GM18499 (cell line): ENCODE results near the gene PPFIBP2.
"Not testable (repeated sequence)": the region's sequence is repeated elsewhere in the genome, so short reads cannot be mapped to it uniquely, and the experiment has no call there.

Experiments used
- ATAC-seq: cut with Tn5 transposase; IDR thresholded peaks from one replicate; pipeline ENCODE4 v1.9.1; 2021; ENCODE audit warnings: moderate number of reproducible peaks; ENCODE audit not compliant: insufficient read depth, unreplicated experiment

PPFIBP2 gene

DNA sequence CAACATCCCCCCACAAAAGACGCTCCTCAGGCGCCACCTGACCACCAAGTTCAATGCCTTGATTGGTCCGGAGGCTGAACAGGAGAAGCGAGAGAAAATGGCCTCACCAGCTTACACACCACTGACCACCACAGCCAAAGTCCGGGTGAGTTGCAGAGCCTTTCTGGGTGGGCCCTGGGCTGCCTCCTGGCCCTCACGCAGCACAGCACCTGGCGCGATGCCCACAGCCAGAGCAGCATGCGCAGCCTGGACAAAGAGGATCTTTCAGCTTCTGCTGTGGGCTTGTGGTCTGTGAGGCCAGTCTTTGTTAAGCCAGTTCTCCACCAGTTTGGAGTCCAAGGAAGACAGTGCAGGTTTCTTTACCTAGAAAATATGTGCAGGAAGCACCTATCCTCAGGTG lies 137.9 kb downstream of the PPFIBP2 start:
- ATAC-seq: no peak

DNA sequence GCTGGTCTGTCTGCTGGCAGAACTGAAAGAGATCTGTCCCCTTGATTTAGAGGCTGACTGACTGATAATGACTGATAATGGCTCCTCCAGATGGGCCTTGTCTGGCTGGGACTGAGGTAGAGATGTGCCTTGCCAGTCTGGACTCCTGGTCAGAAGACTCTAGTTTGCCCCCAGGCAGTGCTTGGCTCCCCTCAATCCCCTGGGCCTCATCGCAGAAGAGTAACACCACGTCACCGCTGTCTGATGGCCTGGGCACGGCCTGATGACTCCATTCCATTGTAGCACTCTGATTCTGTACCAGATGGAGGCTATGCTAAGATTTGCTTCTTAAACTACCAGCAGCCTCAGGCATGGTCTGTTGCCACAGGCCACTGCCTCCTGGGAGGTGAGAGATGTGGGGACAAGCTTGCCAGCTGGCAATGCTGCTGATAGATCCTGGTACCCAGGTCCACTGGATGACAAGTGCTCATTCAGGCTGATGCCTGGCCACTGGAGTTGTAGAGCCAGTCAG lies 140.5 kb downstream of the PPFIBP2 start:
- no peak for ATAC-seq

DNA sequence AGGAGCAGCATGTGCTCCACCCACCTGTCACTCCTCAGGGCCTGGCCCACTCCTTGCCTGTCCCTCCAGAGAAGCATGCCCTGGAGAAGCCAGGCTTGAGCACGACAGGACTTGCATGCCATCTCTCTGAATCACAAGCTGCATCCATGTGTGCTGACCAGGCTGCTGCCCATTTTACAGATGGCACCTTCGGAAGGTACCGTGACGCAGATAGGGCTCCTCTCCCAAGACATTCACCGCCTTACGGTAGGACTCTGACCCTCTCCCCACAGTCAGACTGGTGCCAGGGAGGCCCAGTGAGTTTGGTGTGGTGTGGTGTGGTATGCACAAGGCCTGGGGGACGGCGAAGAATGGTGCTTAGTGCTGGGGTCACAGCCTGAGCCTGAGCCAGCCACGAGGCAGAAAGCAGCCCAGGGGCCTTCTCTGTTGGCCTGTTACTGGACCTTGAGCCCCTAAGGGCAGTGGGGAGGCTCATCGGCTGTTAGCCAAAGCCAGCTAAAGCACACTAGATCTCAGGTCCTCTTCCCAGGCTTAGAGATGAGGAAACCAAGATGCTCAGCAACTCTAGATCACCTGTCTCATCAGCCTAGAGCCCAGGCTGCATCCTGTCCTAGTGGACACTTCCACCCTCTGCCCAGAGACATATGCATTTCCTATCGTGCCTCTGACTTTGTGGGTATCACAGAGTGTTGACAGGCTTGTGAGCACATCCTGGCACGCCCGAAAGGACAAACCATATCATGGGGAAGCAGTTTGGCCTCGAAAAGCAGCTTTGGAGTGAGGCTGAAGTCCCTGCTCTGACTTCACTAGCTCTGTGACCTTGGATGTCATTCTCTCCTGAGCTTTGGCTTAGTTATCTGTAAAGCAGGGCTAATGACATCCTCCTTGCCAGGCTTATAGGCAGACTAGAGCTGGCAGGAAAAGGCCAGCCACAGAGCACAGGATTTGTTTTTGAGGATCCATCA lies 141.7 kb downstream of the PPFIBP2 start:
- ATAC-seq: no peak

DNA sequence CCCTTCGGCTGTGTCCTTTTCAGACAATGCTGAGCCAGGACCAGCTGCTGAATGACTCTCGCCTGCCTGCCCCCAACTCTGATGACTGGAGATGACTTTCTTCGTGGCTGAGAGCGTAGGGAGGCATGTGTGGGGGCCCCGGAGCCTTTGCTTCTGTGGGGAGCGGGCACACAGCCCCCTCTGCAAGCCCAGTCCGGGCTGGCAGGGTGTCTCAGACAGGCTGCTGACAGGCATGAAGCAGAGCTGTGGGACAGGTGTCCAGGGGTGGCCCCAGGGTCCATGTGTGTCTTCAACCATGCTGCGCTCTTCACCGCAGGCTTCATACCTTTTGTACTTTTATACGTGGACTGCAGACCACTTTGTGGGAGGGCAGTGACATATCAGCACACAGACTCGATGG lies 142.9 kb downstream of the PPFIBP2 start:
- ATAC-seq: no peak

DNA sequence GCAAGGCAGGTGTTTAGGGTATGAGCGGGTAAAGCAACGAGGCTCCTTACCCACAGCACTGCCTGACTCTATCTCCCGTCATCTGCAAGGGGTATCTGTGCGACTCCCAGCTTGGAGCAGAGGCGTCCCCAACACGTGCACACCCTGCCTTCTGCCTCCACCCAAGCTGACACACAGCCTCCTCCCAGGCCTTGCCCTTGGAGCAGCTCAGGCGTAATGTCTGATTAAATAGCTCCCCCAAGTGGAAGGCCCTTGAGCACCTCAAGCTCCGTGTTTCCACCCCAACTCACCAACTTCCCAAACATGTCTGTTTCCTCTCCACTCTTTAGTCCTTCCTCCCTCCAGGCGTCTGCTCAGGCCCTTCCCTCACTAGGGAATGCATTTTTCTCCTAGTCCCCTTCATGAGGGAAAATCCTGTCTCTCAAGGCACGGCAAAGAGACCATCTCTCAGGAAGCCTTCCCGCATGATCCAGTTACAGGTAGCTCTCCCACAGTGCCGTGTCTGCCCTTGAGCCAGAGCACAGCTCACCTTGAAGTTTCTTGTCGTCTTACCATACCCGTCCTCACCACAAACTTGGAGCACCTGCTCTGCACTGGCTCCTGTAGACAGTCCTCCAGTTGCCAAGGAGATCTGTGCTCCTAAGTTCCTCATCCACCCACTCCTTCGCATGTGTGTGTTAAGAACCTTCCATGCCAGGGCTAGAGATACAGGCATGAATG lies 143.7 kb downstream of the PPFIBP2 start:
- ATAC-seq: no peak

DNA sequence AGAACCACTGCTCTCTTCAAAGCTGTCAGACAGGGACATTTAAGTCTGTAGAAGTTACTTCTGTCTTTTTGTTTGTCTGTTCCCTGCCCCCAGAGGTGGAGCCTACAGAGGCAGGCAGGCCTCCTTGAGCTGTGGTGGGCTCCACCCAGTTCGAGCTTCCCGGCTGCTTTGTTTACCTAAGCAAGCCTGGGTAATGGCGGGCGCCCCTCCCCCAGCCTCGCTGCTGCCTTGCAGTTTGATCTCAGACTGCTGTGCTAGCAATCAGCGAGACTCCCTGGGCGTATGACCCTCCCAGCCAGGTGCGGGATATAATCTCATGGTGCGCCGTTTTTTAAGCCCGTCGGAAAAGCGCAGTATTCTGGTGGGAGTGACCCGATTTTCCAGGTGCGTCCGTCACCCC lies 149.7 kb downstream of the PPFIBP2 start:
- ATAC-seq: not testable (repeated sequence)

DNA sequence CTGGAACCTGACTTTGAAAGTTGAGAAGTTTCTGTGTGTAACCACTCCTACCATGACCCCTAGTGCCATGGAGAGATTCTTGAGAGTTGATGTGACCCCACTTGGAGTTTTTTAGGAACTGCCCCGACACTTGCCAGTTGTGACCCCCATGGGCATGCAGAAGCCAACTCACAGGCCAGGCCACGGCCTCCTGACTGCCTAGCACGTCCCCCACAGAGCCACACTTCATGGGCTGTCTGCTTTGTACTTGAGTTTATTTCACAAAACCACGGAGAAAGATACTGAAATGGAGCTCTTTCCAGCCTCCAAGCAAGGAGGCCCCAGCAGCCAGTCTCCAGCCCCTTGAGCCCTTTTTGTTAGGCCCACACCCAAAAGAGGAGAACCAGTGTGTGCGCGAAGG lies 151.1 kb downstream of the PPFIBP2 start:
- ATAC-seq: no peak

DNA sequence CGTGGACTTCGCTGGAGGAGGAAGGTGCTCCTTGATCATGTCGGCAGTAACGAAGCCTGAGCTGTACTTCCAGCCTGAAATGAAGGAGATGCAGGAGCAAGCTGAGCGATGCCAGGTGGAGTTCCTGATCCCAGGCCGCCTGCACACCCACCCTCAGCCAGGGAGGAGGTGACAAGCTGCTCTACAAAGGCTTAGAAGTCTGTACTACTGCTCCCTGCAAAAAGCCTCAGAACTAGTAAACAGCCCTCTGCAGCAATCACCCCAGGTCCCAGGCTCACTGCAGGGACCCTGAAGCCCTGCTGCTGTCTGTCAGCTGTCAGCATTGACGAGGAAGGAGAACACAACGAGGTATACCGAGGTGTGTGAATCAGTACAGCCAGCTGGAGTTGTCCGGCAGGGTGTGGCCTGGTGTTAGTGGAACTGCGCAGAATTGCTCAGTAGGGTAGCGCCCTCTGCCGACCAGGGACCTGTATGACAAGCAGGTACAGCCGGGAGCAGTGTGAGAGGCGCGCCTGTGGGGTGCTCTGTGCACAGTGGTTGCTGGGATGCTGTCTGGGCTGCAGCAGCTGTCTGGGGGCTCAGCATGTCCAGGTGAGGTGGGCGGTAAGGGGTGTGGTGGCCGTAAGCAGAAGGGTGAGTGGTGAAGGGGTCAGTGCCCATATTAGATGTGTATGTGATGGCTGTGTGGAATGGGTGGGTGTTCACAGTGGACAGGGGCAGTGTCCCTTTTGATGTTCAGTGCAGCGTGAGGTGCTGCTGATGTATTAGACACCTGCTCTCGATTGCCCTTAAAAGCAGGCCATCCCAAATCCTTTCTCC lies 151.9 kb downstream of the PPFIBP2 start:
- peak; percentile 81 for ATAC-seq

DNA sequence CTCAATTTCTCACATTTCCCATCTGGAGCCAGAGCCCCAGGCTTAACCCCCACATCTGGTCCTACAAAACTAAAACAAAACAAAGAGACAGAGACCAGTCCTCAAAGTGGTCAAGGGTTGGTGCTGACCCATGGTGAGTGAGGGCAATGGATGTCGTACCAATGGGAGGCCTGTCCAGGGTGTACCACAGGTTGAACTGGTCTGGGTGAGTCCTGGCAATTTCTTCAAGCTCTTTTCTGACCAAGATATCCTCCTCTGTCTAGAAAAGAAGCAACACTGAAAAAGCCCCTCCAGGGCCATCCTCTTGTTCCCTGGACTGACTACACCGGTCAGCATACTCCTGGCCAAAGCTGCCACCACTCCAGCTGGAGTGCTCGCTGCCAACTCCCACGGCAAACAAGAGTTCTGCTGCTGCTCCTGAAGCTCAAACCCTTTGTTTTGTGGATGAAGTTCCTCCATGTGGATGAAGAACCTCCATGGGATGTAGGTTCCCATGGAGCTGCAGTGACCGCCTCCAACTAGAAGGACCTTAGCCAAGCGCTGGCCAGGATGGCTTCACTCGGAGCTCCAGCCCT lies 152.6 kb downstream of the PPFIBP2 start:
- ATAC-seq: no peak

DNA sequence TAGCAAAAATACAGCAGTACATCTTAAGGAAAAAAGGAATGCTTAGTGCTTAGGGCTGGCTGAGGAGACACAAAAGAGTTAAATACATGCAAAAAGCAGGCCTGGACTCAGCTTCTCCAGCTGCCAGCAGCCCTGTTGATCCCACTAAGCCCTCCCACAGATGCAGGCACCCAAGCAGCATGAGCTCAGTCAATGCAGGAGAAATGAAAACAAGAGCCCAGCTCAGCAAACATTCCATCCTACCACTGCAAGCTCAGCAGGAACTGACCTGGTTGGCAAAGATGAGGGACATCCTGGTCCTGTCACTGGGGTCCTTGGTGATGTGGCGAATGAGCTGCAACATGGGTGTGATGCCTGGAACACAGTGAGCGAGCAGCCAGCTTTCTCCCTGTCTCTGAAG lies 153.7 kb downstream of the PPFIBP2 start:
- ATAC-seq: no peak

DNA sequence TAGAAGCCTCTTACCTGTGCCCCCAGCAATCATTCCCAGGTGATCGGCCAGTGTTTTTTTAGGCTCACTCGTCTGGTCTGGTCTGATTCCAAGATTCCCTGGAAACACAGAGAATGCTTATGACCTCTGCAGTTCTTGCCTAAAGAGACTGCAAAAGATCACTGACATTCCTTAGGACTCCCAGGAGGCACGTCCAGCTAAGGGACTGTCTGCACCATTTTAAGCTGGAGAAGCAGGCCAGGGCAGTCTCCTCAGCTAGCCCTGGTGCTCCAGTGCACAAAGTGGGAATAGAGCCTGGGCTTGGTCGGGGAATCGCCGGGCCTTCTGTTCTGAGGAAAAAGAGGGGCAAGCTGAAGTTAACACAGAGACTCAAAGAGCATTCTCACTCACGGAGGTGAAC lies 154.7 kb downstream of the PPFIBP2 start:
- ATAC-seq: no peak

DNA sequence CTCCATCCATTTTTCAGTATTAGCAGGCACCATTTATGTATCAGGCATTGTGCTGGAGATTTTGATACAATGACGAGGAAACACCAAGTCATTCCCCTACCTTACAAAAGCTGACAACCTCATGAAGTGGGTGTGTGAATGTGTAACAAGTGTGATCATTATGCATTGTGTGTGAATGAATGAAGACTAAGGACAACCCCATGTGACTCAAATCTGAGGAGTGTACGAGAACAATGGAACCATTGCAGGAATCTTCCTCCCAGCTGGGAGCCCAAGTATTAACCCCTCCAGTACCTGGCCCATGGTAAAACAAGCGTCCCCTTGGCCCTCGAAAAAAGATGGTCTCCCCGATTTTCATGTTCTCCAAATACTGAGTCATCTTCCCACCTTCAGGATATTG lies 155.1 kb downstream of the PPFIBP2 start:
- no peak for ATAC-seq

DNA sequence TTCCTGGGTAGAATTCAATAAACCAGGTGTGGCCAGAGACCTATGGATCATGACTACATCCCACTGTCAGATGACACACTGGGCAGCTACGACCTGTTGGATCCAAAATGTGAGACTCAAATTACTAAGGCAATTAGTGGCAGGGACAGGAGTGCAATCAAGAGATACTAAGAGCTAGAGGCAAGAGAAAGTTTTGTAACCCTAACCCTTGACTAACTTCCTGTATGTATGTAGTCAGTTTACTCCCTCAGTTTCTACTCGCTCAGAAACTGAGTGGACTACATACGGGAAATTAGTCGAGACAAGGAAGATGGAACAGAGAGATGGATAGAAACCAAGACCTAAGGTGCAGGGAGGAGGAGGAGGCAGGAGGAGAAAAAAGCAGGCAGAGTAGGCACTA lies 156.8 kb downstream of the PPFIBP2 start:
- no peak for ATAC-seq

DNA sequence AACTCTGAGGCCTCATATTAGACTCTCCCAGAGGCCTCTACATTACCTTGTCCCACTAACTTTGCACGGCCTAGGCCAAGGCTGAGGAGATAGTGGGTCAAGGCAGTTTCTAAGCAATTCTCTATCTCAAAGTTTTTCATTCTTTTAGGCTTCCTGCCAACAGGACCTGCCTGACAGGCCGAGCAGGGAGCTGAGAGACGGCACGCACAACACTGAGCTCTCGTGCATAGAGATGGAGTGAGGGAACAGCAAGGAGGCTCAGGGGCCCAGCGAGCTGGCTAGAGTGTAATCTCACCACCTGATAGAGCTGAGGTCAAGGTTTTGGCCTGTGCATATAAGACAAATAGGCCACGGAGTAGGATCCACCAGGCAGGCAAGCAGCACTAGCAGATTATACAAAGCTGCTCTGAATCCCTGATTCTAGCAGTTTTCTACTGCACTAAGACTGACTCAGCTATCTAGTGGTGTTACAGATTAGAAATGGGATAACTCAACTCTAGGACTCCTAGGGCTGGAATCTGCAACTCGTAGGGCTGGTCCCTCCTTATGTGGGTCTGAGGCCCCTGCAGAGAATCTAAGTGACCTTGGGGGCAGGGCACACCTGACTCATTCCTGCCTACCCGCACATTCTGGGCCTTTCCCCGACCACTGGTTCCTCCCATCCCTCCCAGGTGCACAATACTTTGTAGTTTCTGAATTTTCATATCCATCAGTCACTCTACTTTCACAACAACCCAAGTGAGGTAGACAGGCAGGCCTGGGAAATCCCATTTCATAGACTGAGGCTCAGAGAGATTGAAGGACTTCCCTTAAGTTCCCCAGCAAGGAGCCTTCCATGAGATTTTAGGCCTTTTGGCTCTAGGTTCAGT lies 157.8 kb downstream of the PPFIBP2 start:
- ATAC-seq: peak; percentile 52

DNA sequence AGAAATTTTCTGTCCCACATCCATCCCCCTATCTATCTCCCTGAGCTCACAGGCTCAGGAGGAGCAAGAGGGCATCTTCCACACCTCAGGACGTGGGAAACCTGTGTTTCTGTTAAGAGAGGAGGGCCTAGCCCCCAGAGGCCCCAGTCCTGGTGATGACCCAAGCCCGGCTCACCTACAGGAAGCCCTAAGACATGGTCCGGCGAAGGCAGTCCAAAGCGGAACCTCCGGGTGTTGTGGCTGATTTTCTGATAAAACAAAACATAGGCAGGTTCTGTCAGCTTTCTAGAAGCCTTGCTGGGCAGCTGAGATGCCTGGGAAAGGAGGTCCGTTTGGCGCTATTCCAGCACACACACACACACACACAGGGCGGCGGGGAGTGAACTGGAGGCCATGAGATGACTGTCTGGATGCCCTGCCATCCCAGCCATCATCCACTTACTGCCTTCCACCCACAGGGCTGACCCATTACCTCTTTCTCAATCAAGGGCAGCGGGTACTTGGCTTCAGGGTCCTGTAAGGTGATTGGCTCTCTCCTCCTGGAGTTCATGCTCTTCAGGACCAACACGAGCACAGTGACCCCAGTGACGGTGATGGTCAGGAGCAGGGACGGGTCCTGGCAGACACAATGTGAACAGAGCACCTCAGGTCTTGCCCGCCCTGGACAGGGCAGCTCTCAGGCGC lies 158.6 kb downstream of the PPFIBP2 start:
- ATAC-seq: no peak

DNA sequence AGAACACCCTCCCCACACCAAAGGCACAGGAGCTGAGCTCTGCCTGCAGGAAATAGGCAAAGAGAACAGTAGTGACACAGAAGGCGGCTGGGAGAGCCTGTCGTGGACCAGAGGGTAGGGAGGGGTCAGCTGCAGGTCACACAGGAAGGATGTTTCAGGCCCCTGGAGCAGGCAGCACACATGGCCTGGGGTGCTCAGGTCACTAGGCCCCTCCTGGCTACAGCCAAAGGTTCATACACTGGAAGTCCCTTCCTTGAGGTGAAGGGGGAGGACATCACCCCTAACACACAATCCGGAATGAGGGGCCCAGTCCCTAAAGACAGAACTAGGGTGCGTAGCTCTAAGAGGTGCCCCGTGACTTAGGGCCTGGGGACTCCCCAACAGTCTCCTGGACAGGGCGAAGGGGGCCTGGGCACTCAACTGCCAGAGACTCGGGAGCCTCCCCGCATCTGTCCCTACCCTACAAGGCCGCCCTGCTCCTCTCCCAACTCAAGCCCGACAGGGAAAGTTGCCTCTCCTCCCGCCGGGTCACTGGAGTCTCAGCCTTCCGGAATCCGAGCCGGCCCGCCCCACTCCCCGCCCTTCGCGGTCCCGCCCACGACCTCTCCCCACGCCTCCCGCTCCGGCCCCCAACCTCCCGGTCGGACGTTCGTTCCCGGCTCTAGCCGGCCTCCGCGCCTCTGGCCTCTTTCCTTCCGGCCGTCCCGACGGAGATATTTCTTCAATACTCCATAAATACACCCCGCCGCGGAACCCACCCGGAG lies 159.3 kb downstream of the PPFIBP2 start, which contains the start of gene CYB5R2:
Gene CYB5R2 (minus strand): TSS at position 541 of the 764 bp plus-strand sequence. CDS start 675 bp downstream, outside the sequence.
- ATAC-seq: no peak

DNA sequence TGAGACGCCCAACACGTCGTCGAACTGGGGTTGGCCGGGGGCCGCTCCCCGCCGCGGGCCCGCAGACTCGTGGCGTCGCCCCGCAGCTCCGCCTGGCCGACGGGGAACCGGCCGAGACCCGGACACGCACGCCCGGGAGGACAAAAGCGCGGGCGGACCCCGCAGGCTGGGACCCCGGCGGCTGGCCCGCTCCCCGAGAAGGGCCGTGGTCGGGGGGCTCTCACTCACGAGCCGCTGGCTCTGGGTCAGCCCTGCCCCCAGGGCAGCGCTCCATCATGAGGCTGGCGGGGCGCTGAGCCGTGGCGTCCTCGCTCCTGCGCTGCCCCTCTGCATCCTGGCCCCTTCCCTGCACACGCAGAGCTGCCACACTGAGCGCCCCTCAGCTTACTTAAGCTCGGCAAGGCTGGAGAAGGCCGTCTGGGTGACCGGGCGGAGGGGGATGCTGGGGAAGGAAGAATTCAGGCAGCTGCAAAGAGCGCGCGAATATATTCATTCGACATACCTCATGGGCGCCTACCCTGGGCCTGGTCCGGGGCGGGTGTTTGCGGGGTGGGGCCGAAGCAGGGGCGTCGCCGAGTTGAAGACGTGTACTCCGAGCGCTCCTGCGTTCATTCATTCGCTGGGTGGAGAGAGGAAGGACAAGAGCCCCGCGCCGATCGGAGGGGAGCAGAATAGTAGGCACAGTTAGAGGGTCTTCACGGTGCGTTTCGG lies 160.1 kb downstream of the PPFIBP2 start:
- no peak for ATAC-seq
